AG09309 (cell line): ENCODE data around the gene AKAP6.

Source experiments
- DNase-seq: peaks from one replicate; pipeline ENCODE4 v3.0.0-alpha.2; 2010; ENCODE audit warnings: low read depth
- H3K4me3 ChIP-seq: 2 replicates; pipeline ENCODE4 v1.5.1; 2011; ENCODE audit warnings: mild to moderate bottlenecking, low read depth, low read length, moderate library complexity; ENCODE audit not compliant: control insufficient read depth
- CTCF ChIP-seq: IDR thresholded peaks from 2 replicates; pipeline ENCODE4 v1.5.1; 2011; ENCODE audit warnings: mild to moderate bottlenecking, low read depth, low read length, inconsistent platforms; ENCODE audit not compliant: insufficient read depth, control insufficient read depth; ENCODE audit errors: missing control alignments

The AKAP6 gene

GRCh38 chr14:32304296-32304695, 24.8 kb upstream of the AKAP6 start:
- no peak overlapping the region for H3K4me3 ChIP-seq
- TF ChIP-seq CTCF: no peak
- DNase-seq: no peak

- no peak for DNase-seq
- TF ChIP-seq CTCF: no peak
- H3K4me3 ChIP-seq: no peak overlapping the region
These were observed 22.5 kb upstream of the AKAP6 start for GRCh38 chr14:32306549-32306948.

GRCh38 chr14:32307881-32308582, 21.1 kb upstream of the AKAP6 start:
- H3K4me3 ChIP-seq: no peak overlapping the region
- no peak for DNase-seq
- TF ChIP-seq CTCF: no peak

- H3K4me3 ChIP-seq: no peak overlapping the region
- no peak for DNase-seq
- TF ChIP-seq CTCF: no peak
These were observed 18.2 kb upstream of the AKAP6 start for GRCh38 chr14:32310876-32311275.

- DNase-seq: no peak
- no peak for TF ChIP-seq CTCF
- no peak overlapping the region for H3K4me3 ChIP-seq
These were observed 17.6 kb upstream of the AKAP6 start for GRCh38 chr14:32311294-32312009.

GRCh38 chr14:32312010-32312331, 17.1 kb upstream of the AKAP6 start:
- DNase-seq: no peak
- H3K4me3 ChIP-seq: no peak overlapping the region
- no peak for TF ChIP-seq CTCF
